ENCODE data around the gene TICAM2.

DNA sequence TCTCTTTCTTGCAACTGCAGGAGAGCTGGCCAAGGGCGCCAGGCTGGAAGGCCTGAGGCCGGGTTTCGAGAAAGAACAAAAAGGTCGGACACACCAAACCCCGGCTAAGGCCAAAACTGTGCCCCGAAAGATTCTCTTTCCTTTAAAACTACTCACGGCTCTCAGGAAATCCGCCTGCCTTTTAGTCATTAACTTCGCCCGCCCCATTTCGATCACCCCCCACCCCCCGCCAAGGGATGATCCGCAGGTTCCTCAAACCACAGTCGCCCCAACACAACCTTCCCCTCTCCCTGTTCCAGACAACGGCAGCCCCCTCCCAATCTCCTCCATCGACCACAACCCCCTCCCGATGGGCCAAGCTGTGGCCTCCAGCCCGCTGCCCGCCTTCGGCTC is 58.2 kb downstream of the TICAM2 start:
- TF ChIP-seq, protein P1, sequence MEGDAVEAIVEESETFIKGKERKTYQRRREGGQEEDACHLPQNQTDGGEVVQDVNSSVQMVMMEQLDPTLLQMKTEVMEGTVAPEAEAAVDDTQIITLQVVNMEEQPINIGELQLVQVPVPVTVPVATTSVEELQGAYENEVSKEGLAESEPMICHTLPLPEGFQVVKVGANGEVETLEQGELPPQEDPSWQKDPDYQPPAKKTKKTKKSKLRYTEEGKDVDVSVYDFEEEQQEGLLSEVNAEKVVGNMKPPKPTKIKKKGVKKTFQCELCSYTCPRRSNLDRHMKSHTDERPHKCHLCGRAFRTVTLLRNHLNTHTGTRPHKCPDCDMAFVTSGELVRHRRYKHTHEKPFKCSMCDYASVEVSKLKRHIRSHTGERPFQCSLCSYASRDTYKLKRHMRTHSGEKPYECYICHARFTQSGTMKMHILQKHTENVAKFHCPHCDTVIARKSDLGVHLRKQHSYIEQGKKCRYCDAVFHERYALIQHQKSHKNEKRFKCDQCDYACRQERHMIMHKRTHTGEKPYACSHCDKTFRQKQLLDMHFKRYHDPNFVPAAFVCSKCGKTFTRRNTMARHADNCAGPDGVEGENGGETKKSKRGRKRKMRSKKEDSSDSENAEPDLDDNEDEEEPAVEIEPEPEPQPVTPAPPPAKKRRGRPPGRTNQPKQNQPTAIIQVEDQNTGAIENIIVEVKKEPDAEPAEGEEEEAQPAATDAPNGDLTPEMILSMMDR (IDR thresholded peaks at IDR 0.05) = no peak
- no peak for TF ChIP-seq POLR2A (IDR thresholded peaks at IDR 0.05)
- TF ChIP-seq EP300 (IDR thresholded peaks at IDR 0.05) = no peak
